ENCODE results near the gene ACAP2.

DNA sequence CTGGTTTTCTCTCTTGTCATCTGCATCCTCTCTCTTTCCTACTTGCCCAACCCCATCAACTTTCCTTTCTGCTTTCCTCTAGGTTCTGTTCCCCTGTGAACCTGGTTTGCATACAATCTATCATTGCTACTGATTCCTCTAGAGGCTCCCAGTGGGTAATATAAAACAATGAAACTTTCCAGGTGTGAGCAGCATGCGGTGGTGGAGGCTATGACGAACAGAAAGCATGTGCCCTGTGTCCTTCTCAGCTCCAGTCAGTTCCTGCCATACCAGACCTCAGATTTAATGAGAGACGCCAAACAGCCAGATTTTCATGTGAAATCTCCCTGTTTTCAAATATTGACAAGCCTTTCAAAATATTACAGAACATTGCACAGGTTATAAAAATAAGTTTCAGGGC lies 3.5 kb upstream of the ACAP2 start:
- TF ChIP-seq, protein P1, sequence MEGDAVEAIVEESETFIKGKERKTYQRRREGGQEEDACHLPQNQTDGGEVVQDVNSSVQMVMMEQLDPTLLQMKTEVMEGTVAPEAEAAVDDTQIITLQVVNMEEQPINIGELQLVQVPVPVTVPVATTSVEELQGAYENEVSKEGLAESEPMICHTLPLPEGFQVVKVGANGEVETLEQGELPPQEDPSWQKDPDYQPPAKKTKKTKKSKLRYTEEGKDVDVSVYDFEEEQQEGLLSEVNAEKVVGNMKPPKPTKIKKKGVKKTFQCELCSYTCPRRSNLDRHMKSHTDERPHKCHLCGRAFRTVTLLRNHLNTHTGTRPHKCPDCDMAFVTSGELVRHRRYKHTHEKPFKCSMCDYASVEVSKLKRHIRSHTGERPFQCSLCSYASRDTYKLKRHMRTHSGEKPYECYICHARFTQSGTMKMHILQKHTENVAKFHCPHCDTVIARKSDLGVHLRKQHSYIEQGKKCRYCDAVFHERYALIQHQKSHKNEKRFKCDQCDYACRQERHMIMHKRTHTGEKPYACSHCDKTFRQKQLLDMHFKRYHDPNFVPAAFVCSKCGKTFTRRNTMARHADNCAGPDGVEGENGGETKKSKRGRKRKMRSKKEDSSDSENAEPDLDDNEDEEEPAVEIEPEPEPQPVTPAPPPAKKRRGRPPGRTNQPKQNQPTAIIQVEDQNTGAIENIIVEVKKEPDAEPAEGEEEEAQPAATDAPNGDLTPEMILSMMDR (IDR thresholded peaks at IDR 0.05 in 8 of 11, conservative IDR thresholded peaks at IDR 0.05 in 3 of 11), result no peak
- TF ChIP-seq POLR2A (IDR thresholded peaks at IDR 0.05), result no peak
- no peak for TF ChIP-seq POLR2AphosphoS5 (IDR thresholded peaks at IDR 0.05)

Measured in spleen (tissue), 7 donors.